HPDE6-E6E7 (cell line): ENCODE results near the gene RAB24.
"Not testable (repeated sequence)": the region's sequence is repeated elsewhere in the genome, so short reads cannot be mapped to it uniquely, and the experiment has no call there.

ENCODE experiments used
- DNase-seq: peaks from one replicate; pipeline ENCODE4 v3.0.0; 2011; ENCODE audit warnings: missing footprints; ENCODE audit errors: extremely low spot score

Gene RAB24

DNA sequence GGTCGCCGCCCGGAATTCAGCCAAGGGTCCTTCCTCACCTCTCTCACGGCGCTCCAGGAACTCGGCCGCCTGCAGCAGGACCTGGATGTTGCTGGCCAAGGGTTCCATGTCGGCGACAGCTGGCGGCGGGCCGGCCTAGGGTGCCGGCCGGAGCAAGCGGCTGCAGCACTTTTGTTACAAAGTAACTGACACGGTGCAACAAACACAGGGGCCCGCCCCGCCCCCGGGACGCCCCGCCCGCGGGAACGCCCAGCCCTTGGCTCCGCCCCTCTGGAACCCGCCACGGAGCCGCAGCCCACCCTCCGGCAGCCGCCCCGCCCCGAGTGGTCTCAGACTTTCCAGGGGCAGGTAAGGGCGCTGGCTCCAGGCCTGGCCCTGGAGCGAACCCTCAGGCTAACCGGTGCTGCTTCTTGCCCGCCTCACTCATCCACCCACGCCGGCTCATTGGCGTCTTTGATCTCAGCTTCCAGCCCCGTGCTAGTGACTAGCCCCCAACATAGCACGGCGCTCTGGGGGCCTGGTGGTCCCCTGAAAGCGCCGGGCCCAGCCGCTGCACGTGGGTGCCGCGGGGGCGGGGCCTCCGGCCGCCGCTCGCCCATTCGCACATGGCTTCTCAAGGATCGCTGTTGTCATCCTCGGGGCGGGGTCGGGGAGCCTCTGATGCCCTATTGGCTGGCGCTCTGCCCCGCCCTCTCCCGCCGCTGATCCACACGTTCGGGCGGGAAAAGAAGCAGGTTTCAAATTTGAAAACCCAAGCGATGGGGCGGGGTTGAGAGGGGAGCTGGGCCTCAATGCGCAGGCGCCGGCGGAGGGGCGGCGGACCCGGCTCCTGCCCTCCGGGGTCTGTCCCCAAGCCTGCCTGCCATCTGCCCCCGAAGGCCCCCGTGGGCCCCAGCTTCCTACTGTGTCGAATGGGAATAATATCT lies 8.5 kb upstream of the RAB24 start, which contains the start of gene MXD3:
MXD3 (minus strand) TSS at position 176 of the 926 bp plus-strand sequence; CDS start at position 108, 68 bp downstream.
- DNase-seq, result peak; percentile 95

DNA sequence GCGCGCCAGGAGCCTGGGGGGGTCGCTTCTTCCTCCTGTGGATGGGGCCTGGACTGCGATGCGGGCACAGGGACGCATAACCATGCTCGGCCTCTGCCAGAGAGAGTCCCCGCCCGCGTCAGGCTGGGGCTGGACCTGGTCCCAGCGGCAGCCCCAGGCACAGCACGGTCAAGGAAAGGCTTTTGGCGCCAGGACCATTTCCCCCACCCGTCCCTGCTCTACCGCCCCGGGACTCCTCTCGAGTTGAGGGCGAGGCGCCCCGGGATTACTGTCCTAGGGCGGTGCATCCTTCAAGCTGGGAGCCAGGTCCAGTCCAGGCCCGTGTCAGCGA lies 7.8 kb upstream of the RAB24 start:
- no peak for DNase-seq

DNA sequence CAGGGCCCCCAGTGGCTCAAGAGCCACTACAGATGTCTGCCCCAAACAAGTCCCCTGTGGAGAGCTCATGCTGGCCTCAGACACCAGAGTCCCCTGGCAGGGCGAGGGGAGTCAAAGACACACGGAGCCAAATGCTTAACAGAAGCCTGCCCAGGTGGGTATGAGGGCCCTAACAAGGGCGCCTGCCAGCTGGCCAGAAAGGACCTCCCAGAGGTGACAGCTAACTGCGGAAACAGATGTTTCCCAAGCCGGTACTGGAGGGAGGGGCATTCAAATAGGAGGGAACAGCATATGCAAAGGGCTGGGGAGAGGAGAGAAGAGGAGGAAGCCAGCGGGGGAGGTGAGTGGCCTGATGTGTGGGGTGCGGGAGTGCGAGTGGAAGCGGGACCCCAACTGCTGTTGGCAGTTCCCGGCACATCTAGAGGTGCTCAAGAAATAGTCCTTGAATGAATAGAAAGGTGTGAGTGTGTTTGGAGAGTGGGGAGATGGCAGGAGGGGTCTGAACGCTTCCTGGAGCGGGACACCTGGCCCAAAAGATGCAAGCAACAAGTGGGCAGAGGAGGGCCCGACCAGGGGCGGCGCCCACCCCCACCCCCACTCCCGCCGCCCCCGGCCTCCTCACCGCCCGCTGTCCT lies 7.4 kb upstream of the RAB24 start:
- no peak for DNase-seq

DNA sequence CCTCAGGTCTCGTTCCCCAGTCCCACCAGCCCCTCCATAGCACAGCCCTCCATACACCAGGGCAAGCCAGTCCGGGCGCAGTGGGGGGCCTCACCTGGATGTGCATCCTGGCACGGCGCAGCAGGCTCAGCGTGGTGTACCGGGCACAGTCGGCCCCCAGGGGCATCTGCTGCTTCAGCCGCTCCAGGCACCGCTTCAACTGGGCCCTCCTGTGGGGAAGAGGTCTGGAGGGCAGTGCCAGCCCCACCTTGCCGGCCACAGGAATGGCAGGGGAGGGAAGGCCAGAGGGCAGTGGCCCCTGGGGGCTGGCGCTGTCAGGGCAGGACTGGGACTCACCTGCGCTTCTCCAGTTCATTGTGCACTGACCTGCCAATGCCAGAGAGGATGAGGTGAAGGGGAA lies 6.8 kb upstream of the RAB24 start:
- DNase-seq, result no peak

DNA sequence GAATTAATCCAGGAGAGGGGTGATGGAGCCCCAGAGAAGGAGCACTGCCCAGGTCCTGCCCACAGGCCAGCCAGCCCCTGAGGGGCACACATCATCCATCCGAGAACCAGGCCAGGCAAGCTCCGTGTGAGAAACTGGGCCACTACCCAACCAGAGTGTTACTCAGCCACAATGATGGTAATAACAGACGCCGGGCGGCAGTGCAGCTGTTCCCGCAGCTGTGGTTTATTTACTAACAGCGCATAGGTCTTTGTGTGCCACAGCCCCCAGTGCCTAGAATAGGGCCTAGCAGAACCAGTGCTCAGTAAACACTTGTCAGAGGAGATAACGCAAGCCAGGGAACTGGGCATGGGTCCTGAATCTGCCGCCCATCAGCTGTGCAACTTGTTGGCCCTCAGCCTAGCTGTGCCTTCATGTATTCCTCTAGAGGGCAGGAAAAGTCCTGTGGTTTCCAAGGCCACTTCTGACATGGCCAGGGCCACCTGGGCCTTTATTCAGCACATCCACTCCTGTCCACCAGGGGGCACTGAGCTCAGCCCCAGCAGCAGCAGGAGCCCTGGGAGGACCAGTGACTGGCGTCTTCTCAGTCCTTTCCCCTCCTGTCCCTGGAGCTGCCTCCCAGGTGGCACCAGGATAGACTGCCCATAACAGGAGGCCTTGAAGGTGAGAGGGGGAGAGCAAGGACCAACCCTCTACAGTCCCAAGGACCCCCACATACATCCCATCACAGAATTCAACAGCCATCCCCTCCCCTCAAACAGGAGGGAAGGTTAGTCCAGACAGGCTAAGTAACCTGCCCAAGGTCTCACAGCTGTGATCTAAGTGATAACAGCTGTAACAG lies 6.1 kb upstream of the RAB24 start:
- DNase-seq, result peak; percentile 59

DNA sequence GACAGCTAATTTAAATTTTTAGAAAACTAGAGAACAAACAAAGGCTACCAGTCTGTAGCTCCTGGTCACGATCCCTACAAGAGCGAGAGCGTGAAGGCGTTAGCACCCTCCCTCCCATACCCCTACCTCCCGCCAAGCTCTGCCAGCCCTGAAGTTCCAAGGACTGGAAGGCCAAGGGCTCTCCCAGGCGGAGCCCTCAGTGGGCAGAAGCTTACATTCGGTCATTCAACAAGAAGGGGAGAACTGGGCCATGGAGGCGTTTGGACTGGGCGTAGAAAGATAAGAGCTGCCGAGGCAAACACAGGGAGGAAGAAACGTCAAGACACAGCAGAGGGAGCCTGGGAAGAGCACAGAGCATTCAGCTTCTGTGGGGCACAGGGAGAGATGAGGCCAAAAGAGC lies 5.2 kb upstream of the RAB24 start:
- no peak for DNase-seq

DNA sequence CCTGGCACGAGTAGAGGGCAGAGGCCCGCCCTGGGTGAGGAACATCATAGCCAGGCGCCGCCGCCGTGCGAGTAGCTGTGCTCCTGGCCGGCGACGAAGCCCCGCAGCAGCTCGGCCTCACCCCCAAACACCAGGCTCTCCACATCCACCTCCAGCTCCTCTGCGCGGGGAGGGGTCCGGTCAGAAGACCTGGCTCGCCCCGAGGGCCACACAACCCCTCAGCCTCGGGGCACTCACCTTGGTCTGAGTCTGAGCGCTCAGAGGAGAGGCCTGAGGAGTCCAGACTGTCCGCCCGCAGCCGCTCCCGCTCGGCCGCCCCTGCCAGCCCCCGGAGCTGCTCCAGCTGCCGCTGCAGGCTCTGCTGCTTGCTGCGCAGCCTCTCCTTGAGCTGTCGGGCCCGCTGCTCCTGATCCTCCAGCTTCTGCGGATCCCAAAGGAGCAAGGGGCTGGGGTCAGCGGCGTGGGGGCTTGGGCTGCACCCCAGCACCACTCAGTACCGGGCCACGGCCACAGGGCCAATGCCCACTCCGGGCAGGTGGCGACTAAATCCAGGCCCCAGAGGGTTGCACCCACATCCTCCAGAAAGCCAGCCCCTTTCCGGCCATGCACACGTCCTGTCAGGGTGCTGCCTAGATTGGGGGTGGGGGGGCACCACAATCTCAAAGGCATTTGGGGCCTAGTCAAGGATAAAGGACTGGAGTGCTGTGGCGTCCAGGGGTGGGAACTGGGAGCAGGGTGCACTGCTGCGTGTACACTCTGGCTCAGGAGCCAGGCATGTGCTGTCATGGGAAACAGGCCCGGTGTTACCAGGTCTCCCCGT lies 4.2 kb upstream of the RAB24 start:
- no peak for DNase-seq

DNA sequence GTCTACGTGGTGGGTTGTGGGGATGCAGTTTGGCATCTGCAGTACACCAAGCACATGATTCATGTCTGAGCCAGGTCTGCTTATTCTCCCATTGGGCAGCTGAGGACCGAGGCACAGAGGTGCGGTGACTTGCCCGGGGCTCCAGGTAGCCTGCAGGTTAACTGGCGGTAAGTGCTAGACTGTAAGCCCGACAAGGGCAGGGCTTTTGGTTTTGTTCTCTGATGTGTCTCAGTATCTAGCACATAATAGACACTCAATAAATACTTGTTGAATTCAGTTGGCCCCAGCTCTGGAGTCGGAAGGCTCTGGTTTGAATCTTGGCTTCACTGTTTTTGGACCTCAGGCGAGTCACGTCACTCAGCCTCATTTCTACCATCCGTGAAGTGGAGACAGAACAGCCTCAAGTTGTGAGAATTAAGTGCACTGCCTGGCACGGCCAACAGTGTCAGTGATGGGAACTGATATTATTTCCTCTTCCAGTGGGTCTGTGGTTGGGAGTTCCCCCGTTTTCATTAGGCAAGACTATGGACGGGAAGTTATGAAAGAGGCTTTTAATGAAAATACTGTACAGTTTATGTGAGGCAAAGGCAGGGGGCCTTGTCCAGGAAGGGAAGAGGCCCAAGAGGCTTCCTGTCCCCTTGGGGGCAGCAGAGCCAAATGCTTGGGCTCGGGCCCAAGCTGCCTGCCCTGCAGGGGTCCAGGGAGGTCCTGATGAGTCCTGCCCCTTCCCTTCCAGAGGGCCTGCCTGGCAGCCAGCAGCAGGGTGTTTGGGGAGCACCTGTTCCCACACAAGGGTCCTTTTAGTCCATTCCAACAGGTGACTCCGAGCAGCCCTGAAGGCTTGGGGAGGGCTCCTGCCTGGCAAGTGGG lies 3.4 kb upstream of the RAB24 start:
- DNase-seq, result no peak

DNA sequence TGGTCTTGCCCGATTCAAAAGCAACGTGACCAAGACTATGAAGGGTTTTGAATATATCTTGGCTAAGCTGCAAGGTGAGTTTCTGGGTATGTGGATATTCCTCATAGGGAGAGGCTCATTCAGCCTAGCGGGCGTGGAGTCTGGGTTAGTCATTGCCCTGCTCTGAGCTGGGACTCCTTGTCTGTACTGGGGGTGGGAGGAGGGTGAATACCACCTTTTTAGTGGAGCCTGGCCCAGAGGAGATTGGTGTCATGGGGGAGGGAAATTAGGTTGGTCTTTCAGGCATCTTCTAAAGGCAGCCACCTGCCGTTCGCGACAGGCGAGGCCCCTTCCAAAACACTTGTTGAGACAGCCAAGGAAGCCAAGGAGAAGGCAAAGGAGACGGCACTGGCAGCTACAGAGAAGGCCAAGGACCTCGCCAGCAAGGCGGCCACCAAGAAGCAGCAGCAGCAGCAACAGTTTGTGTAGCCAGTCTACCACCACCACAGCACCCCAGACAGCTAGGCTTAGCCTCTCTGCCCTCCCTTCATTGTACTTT lies 2.7 kb upstream of the RAB24 start:
- not testable (repeated sequence) for DNase-seq

DNA sequence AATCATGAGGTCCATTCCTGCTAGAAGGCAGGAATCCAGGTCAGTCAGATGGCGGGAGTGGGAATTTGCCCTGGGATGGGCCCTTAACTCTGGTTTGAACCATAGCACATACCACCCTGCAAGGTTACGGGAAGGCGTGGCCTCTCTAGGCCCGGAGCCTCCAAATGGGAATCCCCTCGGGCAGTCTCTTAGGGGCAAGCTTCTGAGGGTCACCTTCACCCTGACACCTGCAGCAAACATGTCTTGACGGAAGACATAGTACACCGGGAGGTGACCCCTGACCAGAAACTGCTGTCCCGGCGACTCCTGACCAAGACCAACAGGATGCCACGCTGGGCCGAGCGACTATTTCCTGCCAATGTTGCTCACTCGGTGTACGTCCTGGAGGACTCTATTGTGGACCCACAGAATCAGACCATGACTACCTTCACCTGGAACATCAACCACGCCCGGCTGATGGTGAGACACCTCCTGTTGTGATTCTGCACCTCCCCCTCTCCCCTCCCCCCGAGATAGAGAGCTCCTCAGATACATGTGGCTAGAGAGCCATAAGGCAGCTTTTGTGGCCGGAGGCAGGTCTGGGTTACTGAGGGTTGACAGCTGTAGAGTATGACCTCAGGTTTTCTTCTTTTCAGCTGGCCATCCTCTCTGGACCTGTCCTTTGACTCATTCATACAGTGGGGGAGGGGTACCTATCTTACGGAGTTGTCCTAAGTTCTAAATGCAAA lies 1.0 kb upstream of the RAB24 start:
- no peak for DNase-seq

DNA sequence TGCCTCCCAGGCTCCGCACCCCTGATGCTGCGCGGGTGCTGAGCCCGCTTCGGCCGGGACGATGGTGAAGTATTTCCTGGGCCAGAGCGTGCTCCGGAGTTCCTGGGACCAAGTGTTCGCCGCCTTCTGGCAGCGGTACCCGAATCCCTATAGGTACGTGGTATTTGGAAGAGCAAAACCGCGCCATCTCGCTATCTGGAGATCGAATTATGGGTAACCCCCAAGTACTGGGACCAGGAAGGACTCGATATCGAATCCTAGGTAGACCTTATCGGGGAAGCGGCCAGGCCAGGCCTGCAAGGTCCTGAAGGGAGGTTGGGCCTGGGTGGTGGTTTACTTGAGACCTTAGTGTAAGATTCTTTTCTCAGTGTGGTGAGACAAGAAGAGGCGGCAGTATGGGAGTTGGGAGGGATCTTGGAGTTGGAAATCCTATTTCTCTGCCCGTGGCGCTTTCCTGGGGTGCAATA lies 439 bp upstream of the RAB24 start:
- no peak for DNase-seq

DNA sequence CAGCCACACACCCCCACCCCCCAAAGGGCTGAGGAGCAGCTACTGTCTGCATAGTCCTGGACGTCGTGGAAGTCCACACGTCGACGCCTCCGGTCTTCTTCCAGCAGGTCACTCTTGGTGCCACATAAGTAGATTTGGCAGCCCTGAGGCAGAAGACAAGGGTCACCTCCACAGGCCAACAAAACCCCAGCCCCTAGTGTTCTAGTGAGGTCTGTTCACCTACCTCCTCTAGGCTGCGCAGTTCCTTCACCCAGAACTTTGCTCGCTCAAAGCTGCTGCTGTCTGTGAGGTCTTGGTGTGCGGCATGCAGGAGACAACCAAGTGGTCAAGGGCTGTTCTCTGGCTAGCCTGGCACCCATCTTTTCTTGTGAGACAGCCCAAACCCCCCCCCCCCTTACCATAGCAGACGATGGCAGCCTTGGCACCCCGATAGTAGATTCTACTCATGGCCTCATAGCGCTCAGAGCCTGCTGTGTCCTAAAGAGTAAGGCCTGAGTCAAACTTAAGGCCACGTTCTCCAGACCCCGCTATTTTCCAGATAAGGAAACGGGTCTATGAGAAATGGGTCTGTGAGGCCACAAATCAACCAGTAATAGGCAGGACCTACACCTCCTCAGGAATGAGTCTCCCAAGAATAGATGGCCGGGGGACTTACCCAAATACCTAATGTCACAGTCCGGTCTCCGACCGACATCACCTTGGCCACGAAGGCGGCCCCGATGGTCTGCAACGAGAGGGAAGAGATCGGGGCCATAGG lies 987 bp downstream of the RAB24 start:
- no peak for DNase-seq

DNA sequence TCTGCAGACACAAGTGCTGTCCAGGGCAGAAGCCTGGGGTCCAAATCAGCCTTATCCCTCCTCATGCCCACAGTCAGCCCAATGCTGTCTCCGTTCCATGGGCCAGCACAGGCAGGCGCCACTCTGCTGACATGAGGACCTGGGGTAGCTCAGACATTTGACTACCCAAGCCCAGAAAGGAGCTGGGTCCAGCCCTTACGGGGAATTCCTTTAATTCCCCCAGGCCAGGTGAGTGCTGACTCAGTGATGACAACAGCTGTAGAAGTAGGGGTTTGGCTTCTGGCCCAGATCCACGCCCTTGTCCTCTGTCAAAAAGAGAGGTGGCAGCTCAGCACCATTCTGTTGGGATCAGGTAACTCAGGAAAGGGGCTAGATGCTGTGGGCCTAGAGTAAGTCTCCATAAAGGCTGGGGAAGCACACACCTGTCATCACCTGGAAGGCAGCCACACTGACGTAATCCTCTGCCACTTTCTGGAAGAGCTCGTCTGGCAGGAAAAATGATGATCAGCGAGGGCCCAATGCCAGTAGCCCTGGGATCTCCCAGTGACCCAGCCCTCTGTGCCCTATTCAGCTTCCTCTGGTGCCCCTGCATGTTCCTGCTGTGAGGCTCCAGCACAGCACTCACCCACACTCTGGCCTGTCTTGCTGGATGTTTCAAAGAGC lies 1.9 kb downstream of the RAB24 start:
- DNase-seq, result peak; percentile 83

DNA sequence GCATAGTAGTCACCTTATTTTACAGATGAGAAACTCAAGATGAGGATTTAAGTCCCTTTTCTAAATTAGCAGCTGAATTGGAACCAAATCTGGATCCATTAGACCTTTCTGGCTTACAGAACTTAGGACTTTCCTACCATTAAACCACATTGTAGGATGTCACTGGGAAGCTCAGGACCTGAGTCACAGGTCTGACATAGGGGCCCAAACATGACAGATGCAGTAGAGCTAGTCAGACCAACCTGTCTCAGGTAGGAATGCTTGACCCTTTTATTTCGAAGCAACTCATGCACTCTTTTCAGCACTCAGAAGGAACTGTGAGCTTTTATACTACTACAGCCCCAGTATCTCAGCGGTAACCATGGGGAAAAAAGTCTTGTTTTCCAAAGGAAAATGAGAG lies 2.6 kb downstream of the RAB24 start:
- no peak for DNase-seq

DNA sequence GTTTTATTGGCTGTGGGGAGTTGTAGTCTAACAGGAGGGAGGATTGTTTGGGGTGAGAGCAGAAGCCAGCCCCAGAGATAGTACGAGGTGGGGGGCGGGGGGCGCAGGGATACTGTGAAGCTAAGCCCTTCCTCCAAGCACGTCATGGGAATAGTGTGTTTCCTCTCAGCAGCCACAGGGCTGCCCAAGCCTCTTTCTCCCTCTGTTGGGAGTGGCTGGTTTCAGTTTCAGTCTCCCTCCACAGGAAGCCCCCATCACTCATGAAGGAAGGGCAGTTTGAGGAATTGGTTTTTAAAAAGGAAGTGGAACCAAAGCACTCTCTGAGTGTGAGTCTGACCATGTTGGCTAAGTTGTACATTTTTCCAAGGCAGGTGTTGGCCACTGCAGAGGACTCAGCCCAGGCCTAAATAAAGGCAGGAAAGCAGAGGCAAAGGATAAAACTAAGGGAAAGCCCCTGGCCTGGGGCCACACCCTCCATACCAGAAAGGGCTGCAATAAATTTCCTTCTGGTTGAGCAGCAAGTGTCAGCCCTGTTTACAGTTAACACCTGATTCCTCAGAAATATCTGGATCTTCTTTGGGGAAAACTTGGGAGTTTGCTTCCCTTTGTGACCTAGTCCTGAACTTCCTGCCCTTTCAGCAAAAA lies 3.2 kb downstream of the RAB24 start:
- DNase-seq, result peak; percentile 43

DNA sequence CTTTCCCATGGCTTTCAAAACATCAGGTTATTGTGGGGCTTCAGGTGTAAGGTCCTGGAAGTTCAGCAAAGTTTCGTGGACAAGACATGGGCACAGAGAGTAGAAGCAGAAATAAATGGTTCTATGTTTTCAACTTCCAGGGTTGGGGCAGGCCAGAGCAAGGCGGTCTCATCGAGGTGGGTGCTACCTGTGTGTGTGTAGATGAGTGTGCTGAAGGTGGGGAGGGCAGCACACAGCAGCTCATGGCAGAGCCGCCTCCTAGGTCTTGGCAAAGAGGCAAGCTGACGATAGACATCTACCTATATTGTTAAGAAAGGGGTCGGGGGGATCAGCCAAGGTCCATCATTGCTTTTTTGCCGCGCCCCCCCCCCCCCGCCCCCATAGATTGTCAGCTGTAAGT lies 3.8 kb downstream of the RAB24 start:
- DNase-seq, result no peak

DNA sequence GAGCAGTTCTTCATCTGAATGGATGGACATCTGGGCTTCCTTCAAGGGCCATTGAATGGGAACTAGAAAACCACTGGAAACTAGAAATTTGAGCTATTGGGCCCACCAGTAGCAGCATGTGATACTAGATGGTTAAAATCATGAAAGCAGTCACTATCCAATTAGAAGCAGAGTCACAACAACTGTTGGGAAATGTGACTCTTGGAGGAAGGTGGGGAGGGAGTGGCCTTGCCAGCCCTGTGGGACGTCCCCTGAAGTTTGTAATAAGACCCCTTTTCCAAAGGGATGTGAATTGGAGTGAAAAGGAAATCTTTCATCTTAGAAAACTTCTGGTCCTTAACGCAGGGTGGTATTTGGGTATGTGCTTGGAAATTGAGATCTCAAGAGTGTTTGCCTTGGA lies 5.6 kb downstream of the RAB24 start:
- DNase-seq, result no peak

DNA sequence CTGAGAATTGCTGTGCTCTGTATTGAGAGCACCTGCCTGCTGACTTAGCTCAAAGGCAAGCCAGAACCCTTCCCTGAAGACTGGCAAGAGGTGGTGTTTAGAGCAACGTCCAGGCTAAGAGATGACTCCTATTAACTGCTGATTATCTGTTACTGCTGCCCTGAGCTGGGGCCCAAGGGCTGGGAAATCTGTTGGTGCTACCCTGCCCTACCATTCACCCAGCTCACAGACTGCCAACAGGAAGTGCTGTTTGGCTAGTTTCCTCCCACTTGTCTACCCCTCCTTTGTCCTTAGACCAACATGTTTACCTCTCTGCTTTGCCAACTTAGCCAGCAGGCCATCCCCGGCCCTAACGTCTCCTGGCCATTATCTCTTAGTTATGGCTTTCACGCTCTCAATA lies 6.9 kb downstream of the RAB24 start:
- DNase-seq, result no peak
